ENCODE results near the gene CABP4. TPM values are rescaled to one million over a fixed set of nuclear protein-coding genes. Genes with fewer than 3 reads are reported as not detected.

Gene CABP4
- total RNA-seq, 1 experiment from 2014 or later: not detected

DNA sequence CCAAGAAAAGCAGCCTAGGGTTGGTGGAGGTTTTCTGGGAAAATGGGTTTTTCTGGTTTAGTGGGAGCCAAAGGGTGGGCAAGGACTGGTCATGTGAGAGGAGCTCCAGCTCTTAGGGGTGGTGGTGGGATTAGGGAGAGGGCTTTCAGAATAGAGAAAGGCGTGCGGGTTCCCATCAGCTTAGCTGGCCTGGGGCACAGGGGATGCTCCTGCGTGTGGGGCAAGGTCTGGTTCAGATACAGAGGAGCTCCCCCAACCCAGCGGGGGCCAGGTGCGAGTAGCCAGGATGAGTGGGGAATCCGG, 13.3 kb downstream of the CABP4 start:
- peaks cover 23% of the 10 kb centered on the region for H3K4me1 Mint-ChIP-seq
- H3K4me3 Mint-ChIP-seq: peak overlapping the region; percentile 87
- CTCF ChIA-PET: interaction anchor here (0.6 to 2.8 kb wide), 18 partner anchors 8 to 146 kb away, joined by 3 to 28 read pairs (median 4); partner anchors contain the start of genes CLCF1, PITPNM1, POLD4 and PPP1CA
- H3K27me3 Mint-ChIP-seq (ENCODE audit: low read depth): peaks cover 12% of the 10 kb centered on the region
- no peaks in the 10 kb centered on the region for H3K9me3 Mint-ChIP-seq
- H3K27ac Mint-ChIP-seq: 0 out of 2 replicates have a peak overlapping the region, but pooled peaks have one; percentile 42
- ATAC-seq (no peak), DNase-seq (ENCODE audit: low spot score) (no peak)
- TF ChIP-seq ARID4B (CRISPR knock-in tag; IDR thresholded peaks at IDR 0.05; ENCODE audit: borderline replicate concordance) (0 out of 2 replicates have a peak, but pooled peaks have one; percentile 13), ETV6 (CRISPR knock-in tag; IDR thresholded peaks at IDR 0.05) (no peak), MAX (CRISPR knock-in tag; IDR thresholded peaks at IDR 0.05) (peak; percentile 42; the same call in 1 of the 2 replicates)
- no peaks in the 10 kb centered on the region for H3K36me3 Mint-ChIP-seq
- POLR2A ChIA-PET: interaction anchor here (0.6 to 1.7 kb wide), 9 partner anchors 9 to 115 kb away, joined by 3 to 8 read pairs (median 3); partner anchors contain the start of genes AIP, CORO1B, PPP1CA and PTPRCAP

GRCh38 chr11:67468759-67469507, 13.8 kb downstream of the CABP4 start, which contains the start of gene TMEM134:
Gene TMEM134 (minus strand): TSS chr11:67469251. CDS start chr11:67469192, 59 bp downstream.
- Mint-ChIP-seq H3K27me3 (ENCODE audit: low read depth) (peaks cover 12% of the 10 kb centered on the region), H3K4me3 (peak within 1 kb of the TSS; percentile 87), H3K36me3 (no peaks in the 10 kb centered on the region), H3K27ac (0 out of 2 replicates have a peak within 1 kb of the TSS, but pooled peaks have one; percentile 42), H3K9me3 (no peaks in the 10 kb centered on the region), H3K4me1 (peaks cover 23% of the 10 kb centered on the region)
- CTCF ChIA-PET: interaction anchor here (0.6 to 2.8 kb wide), 17 partner anchors 8 to 145 kb away, joined by 3 to 28 read pairs (median 4); partner anchors contain the start of genes CLCF1, PITPNM1, POLD4 and PPP1CA
- DNase-seq (ENCODE audit: low spot score) (peak; percentile 92), ATAC-seq (peak; percentile 77)
- POLR2A ChIA-PET: interaction anchor here (0.6 to 1.7 kb wide), 10 partner anchors 10 to 115 kb away, joined by 3 to 8 read pairs (median 4); partner anchors contain the start of genes AIP, CORO1B, PPP1CA and PTPRCAP
- TF ChIP-seq, protein P1, sequence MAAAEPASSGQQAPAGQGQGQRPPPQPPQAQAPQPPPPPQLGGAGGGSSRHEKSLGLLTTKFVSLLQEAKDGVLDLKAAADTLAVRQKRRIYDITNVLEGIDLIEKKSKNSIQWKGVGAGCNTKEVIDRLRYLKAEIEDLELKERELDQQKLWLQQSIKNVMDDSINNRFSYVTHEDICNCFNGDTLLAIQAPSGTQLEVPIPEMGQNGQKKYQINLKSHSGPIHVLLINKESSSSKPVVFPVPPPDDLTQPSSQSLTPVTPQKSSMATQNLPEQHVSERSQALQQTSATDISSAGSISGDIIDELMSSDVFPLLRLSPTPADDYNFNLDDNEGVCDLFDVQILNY (CRISPR knock-in tag; IDR thresholded peaks at IDR 0.05): 0 out of 2 replicates have a peak, but pooled peaks have one; percentile 16
- TF ChIP-seq, protein P2, sequence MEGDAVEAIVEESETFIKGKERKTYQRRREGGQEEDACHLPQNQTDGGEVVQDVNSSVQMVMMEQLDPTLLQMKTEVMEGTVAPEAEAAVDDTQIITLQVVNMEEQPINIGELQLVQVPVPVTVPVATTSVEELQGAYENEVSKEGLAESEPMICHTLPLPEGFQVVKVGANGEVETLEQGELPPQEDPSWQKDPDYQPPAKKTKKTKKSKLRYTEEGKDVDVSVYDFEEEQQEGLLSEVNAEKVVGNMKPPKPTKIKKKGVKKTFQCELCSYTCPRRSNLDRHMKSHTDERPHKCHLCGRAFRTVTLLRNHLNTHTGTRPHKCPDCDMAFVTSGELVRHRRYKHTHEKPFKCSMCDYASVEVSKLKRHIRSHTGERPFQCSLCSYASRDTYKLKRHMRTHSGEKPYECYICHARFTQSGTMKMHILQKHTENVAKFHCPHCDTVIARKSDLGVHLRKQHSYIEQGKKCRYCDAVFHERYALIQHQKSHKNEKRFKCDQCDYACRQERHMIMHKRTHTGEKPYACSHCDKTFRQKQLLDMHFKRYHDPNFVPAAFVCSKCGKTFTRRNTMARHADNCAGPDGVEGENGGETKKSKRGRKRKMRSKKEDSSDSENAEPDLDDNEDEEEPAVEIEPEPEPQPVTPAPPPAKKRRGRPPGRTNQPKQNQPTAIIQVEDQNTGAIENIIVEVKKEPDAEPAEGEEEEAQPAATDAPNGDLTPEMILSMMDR (IDR thresholded peaks at IDR 0.05): no peak
- TF ChIP-seq, protein P3, sequence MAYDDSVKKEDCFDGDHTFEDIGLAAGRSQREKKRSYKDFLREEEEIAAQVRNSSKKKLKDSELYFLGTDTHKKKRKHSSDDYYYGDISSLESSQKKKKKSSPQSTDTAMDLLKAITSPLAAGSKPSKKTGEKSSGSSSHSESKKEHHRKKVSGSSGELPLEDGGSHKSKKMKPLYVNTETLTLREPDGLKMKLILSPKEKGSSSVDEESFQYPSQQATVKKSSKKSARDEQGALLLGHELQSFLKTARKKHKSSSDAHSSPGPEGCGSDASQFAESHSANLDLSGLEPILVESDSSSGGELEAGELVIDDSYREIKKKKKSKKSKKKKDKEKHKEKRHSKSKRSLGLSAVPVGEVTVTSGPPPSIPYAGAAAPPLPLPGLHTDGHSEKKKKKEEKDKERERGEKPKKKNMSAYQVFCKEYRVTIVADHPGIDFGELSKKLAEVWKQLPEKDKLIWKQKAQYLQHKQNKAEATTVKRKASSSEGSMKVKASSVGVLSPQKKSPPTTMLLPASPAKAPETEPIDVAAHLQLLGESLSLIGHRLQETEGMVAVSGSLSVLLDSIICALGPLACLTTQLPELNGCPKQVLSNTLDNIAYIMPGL (CRISPR knock-in tag; IDR thresholded peaks at IDR 0.05): peak; percentile 33; the same call in 1 of the 2 replicates
- TF ChIP-seq, protein P4, sequence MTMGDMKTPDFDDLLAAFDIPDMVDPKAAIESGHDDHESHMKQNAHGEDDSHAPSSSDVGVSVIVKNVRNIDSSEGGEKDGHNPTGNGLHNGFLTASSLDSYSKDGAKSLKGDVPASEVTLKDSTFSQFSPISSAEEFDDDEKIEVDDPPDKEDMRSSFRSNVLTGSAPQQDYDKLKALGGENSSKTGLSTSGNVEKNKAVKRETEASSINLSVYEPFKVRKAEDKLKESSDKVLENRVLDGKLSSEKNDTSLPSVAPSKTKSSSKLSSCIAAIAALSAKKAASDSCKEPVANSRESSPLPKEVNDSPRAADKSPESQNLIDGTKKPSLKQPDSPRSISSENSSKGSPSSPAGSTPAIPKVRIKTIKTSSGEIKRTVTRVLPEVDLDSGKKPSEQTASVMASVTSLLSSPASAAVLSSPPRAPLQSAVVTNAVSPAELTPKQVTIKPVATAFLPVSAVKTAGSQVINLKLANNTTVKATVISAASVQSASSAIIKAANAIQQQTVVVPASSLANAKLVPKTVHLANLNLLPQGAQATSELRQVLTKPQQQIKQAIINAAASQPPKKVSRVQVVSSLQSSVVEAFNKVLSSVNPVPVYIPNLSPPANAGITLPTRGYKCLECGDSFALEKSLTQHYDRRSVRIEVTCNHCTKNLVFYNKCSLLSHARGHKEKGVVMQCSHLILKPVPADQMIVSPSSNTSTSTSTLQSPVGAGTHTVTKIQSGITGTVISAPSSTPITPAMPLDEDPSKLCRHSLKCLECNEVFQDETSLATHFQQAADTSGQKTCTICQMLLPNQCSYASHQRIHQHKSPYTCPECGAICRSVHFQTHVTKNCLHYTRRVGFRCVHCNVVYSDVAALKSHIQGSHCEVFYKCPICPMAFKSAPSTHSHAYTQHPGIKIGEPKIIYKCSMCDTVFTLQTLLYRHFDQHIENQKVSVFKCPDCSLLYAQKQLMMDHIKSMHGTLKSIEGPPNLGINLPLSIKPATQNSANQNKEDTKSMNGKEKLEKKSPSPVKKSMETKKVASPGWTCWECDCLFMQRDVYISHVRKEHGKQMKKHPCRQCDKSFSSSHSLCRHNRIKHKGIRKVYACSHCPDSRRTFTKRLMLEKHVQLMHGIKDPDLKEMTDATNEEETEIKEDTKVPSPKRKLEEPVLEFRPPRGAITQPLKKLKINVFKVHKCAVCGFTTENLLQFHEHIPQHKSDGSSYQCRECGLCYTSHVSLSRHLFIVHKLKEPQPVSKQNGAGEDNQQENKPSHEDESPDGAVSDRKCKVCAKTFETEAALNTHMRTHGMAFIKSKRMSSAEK (CRISPR knock-in tag; IDR thresholded peaks at IDR 0.05; ENCODE audit: borderline replicate concordance): no peak
- TF ChIP-seq, protein P5, sequence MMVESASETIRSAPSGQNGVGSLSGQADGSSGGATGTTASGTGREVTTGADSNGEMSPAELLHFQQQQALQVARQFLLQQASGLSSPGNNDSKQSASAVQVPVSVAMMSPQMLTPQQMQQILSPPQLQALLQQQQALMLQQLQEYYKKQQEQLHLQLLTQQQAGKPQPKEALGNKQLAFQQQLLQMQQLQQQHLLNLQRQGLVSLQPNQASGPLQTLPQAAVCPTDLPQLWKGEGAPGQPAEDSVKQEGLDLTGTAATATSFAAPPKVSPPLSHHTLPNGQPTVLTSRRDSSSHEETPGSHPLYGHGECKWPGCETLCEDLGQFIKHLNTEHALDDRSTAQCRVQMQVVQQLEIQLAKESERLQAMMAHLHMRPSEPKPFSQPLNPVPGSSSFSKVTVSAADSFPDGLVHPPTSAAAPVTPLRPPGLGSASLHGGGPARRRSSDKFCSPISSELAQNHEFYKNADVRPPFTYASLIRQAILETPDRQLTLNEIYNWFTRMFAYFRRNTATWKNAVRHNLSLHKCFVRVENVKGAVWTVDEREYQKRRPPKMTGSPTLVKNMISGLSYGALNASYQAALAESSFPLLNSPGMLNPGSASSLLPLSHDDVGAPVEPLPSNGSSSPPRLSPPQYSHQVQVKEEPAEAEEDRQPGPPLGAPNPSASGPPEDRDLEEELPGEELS (CRISPR knock-in tag; IDR thresholded peaks at IDR 0.05): 0 out of 2 replicates have a peak, but pooled peaks have one; percentile 47
- TF ChIP-seq, protein P6, sequence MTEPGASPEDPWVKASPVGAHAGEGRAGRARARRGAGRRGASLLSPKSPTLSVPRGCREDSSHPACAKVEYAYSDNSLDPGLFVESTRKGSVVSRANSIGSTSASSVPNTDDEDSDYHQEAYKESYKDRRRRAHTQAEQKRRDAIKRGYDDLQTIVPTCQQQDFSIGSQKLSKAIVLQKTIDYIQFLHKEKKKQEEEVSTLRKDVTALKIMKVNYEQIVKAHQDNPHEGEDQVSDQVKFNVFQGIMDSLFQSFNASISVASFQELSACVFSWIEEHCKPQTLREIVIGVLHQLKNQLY (CRISPR knock-in tag; IDR thresholded peaks at IDR 0.05): no peak
- TF ChIP-seq TEAD1 (CRISPR knock-in tag; IDR thresholded peaks at IDR 0.05) (0 out of 2 replicates have a peak, but pooled peaks have one; percentile 57), GABPB1 (CRISPR knock-in tag; IDR thresholded peaks at IDR 0.05) (0 out of 2 replicates have a peak, but pooled peaks have one; percentile 44), ZNF263 (CRISPR knock-in tag; IDR thresholded peaks at IDR 0.05; ENCODE audit: low read depth) (0 out of 2 replicates have a peak, but pooled peaks have one; percentile 21), TP53 (CRISPR knock-in tag; IDR thresholded peaks at IDR 0.05) (0 out of 2 replicates have a peak, but pooled peaks have one; percentile 70)
